ACHN (cell line): ENCODE results near the gene PER2.

Experiments used
- DNase-seq: peaks from one replicate; pipeline ENCODE4 v3.0.0-alpha.2; 2015
- in situ Hi-C: cut with HindIII; loops from 2 replicates; pipeline ENCODE4 v1.10.0; 2017; ENCODE audit warnings: low sequenced_read_pairs, low pct_ligation_motif_present, low pct_unique_long_range_greater_than_20kb

PER2 gene

GRCh38 chr2:238238766-238239542 lies 49.5 kb downstream of the PER2 start:
- in situ Hi-C loops = no loop called here
- no peak for DNase-seq

- in situ Hi-C loops = no loop called here
- no peak for DNase-seq
These were observed 50.1 kb downstream of the PER2 start for GRCh38 chr2:238238311-238238765.

- in situ Hi-C loops = no loop called here
- no peak for DNase-seq
These were observed 50.8 kb downstream of the PER2 start for GRCh38 chr2:238237431-238238135.

- in situ Hi-C loops = no loop called here
- DNase-seq = no peak
These were observed 51.8 kb downstream of the PER2 start for GRCh38 chr2:238236571-238236970.

- in situ Hi-C loops = no loop called here
- no peak for DNase-seq
These were observed 52.6 kb downstream of the PER2 start for GRCh38 chr2:238235856-238236255.

- DNase-seq = peak; percentile 13
- in situ Hi-C loops = no loop called here
These were observed 53.1 kb downstream of the PER2 start for GRCh38 chr2:238235331-238235732.

- DNase-seq = no peak
- in situ Hi-C loops = no loop called here
These were observed 54.8 kb downstream of the PER2 start for GRCh38 chr2:238233625-238234024.

- no peak for DNase-seq
- in situ Hi-C loops = no loop called here
These were observed 56.6 kb downstream of the PER2 start for GRCh38 chr2:238231809-238232208.

- no peak for DNase-seq
- in situ Hi-C loops = no loop called here
These were observed 57.1 kb downstream of the PER2 start for GRCh38 chr2:238231251-238231793.

GRCh38 chr2:238230699-238231098 lies 57.7 kb downstream of the PER2 start:
- DNase-seq = no peak
- in situ Hi-C loops = no loop called here

GRCh38 chr2:238228700-238229099 lies 59.7 kb downstream of the PER2 start:
- no peak for DNase-seq

GRCh38 chr2:238227587-238228032 lies 60.8 kb downstream of the PER2 start:
- DNase-seq = no peak
- in situ Hi-C loops = no loop called here

More at GRCh38 chr2:238228700-238229099, 59.7 kb downstream of the PER2 start:
- in situ Hi-C loops = no loop called here

GRCh38 chr2:238226698-238227586 lies 61.5 kb downstream of the PER2 start:
- DNase-seq = no peak
- in situ Hi-C loops = no loop called here

- in situ Hi-C loops = no loop called here
- DNase-seq = no peak
These were observed 62.3 kb downstream of the PER2 start for GRCh38 chr2:238225911-238226697.

- DNase-seq = no peak
- in situ Hi-C loops = no loop called here
These were observed 63.3 kb downstream of the PER2 start for GRCh38 chr2:238225121-238225520.

- in situ Hi-C loops = no loop called here
- DNase-seq = no peak
These were observed 63.9 kb downstream of the PER2 start for GRCh38 chr2:238224356-238225035.

GRCh38 chr2:238220892-238221521 lies 67.4 kb downstream of the PER2 start:
- DNase-seq = no peak
- in situ Hi-C loops = no loop called here
